Measurements from ENCODE around the gene BEX3.

DNA sequence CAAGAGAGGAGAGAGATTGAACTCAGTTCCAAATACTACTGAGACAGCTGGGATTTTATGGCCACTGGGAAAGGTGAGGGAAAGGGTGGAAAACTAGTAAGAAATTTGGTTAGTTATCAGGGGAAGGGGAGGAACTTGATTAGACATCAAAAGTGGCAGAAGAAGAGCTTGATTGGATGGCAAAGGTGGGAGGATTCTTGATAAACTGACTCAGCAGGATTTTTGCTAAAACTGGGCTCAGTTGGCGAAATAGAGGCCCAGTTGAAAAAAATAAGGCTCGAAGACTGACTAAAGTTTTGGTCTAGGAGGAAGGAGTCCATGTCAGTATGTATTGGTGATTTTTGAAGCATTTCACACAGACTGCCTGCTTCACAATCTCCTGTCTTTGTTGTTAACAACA, 10.0 kb downstream of the BEX3 start:
- TF ChIP-seq, protein P1, sequence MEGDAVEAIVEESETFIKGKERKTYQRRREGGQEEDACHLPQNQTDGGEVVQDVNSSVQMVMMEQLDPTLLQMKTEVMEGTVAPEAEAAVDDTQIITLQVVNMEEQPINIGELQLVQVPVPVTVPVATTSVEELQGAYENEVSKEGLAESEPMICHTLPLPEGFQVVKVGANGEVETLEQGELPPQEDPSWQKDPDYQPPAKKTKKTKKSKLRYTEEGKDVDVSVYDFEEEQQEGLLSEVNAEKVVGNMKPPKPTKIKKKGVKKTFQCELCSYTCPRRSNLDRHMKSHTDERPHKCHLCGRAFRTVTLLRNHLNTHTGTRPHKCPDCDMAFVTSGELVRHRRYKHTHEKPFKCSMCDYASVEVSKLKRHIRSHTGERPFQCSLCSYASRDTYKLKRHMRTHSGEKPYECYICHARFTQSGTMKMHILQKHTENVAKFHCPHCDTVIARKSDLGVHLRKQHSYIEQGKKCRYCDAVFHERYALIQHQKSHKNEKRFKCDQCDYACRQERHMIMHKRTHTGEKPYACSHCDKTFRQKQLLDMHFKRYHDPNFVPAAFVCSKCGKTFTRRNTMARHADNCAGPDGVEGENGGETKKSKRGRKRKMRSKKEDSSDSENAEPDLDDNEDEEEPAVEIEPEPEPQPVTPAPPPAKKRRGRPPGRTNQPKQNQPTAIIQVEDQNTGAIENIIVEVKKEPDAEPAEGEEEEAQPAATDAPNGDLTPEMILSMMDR (conservative IDR thresholded peaks at IDR 0.05; ENCODE audit: low read length): no peak
- TF ChIP-seq EZH2phosphoT487 (IDR thresholded peaks at IDR 0.05; ENCODE audit: borderline replicate concordance, low read depth, low read length): no peak
